ENCODE data around the gene CDH26. TPM values are rescaled to one million over a fixed set of nuclear protein-coding genes. Genes with fewer than 3 reads are reported as not detected.

CDH26 gene
- total and polyA plus RNA-seq, 9 of the 15 experiments (the other 6 are each of a cell fraction or from before 2014, with no cell fraction given): 0.07 to 0.13 (median 0.10) TPM; not detected in 4

DNA sequence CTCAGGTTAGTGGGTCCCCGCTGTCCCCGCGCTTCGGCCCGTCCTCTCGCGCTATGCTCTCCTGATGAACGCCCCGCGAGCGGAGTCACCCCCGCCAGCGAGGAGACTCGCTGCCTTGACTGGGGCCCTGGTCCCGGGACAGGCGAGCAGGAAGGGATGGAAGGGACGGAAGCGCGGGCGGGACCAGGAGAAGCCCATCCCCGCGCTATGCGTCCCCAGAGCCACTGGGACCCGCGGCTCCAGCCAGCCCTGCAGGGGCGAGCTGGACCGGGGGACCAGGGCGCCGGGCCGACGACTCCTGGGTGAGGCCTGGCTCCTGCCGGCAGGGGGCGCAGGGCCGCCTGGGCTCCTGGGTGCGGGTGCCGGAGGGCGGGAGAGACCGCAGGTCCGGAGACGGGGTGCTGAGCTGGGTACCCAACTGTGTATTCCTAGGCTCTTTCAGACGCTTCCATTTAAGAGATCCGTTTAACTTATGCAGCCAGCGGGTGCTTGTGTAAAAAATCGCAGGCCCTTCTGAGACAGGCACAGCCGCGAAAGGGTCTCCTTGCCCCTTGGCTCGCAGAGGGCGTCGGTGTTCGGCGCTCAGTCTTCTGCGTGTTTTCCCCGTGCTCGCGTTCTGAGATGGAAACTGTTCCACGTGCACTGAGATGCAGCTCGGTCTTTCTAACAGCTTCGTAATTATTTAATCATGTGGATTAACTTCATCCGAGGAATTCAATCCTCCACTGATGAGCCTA, 24.2 kb upstream of the CDH26 start (continued):
- TF ChIP-seq, protein P1, sequence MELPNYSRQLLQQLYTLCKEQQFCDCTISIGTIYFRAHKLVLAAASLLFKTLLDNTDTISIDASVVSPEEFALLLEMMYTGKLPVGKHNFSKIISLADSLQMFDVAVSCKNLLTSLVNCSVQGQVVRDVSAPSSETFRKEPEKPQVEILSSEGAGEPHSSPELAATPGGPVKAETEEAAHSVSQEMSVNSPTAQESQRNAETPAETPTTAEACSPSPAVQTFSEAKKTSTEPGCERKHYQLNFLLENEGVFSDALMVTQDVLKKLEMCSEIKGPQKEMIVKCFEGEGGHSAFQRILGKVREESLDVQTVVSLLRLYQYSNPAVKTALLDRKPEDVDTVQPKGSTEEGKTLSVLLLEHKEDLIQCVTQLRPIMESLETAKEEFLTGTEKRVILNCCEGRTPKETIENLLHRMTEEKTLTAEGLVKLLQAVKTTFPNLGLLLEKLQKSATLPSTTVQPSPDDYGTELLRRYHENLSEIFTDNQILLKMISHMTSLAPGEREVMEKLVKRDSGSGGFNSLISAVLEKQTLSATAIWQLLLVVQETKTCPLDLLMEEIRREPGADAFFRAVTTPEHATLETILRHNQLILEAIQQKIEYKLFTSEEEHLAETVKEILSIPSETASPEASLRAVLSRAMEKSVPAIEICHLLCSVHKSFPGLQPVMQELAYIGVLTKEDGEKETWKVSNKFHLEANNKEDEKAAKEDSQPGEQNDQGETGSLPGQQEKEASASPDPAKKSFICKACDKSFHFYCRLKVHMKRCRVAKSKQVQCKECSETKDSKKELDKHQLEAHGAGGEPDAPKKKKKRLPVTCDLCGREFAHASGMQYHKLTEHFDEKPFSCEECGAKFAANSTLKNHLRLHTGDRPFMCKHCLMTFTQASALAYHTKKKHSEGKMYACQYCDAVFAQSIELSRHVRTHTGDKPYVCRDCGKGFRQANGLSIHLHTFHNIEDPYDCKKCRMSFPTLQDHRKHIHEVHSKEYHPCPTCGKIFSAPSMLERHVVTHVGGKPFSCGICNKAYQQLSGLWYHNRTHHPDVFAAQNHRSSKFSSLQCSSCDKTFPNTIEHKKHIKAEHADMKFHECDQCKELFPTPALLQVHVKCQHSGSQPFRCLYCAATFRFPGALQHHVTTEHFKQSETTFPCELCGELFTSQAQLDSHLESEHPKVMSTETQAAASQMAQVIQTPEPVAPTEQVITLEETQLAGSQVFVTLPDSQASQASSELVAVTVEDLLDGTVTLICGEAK (IDR thresholded peaks at IDR 0.05): no peak
- TF ChIP-seq, protein P1 (CRISPR knock-in tag; IDR thresholded peaks at IDR 0.05): no peak
- TF ChIP-seq NELFE (IDR thresholded peaks at IDR 0.05; ENCODE audit: insufficient read depth, insufficient read length) (no peak), PHTF2 (CRISPR knock-in tag; IDR thresholded peaks at IDR 0.05) (no peak), ZNF124 (CRISPR knock-in tag; IDR thresholded peaks at IDR 0.05) (no peak), NFRKB (IDR thresholded peaks at IDR 0.05; ENCODE audit: low read depth) (no peak), ZNF785 (CRISPR knock-in tag; IDR thresholded peaks at IDR 0.05) (no peak), BCOR (IDR thresholded peaks at IDR 0.05) (no peak), RAD21 (CRISPR knock-in tag; conservative IDR thresholded peaks at IDR 0.05 in 1 of 2, IDR thresholded peaks at IDR 0.05 in 1 of 2) (peak; percentile 38 to 63), BCL6 (CRISPR knock-in tag; IDR thresholded peaks at IDR 0.05) (no peak), PTBP1 (IDR thresholded peaks at IDR 0.05; ENCODE audit: low read depth, low read length) (no peak), ZNF12 (CRISPR knock-in tag; IDR thresholded peaks at IDR 0.05) (no peak), ARHGAP35 (IDR thresholded peaks at IDR 0.05; ENCODE audit: partially characterized antibody) (no peak), BRF1 (IDR thresholded peaks at IDR 0.05; ENCODE audit: borderline replicate concordance, extremely low read depth, insufficient read length) (no peak), POLR2A (conservative IDR thresholded peaks at IDR 0.05) (no peak), MXI1 (IDR thresholded peaks at IDR 0.05; ENCODE audit: low read depth, low read length) (no peak), DMBX1 (CRISPR knock-in tag; IDR thresholded peaks at IDR 0.05; ENCODE audit: borderline replicate concordance) (no peak), MTA3 (IDR thresholded peaks at IDR 0.05; ENCODE audit: borderline replicate concordance) (peak; percentile 76; the same call in 1 of the 2 replicates), MAZ (CRISPR knock-in tag; conservative IDR thresholded peaks at IDR 0.05 in 1 of 2, IDR thresholded peaks at IDR 0.05 in 1 of 2) (peak; percentile 76 to 82)
- TF ChIP-seq, protein P2, sequence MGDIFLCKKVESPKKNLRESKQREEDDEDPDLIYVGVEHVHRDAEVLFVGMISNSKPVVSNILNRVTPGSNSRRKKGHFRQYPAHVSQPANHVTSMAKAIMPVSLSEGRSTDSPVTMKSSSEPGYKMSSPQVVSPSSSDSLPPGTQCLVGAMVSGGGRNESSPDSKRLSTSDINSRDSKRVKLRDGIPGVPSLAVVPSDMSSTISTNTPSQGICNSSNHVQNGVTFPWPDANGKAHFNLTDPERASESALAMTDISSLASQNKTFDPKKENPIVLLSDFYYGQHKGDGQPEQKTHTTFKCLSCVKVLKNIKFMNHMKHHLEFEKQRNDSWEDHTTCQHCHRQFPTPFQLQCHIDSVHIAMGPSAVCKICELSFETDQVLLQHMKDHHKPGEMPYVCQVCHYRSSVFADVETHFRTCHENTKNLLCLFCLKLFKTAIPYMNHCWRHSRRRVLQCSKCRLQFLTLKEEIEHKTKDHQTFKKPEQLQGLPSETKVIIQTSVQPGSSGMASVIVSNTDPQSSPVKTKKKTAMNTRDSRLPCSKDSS (IDR thresholded peaks at IDR 0.05; ENCODE audit: low read depth, partially characterized antibody): no peak
